GM12878 (cell line): ENCODE data around the gene PSAP. TPM values are rescaled to one million over a fixed set of nuclear protein-coding genes. Genes with fewer than 3 reads are reported as not detected.

ENCODE experiments used
- ATF7 ChIP-seq: fragments of 450-650 bp; IDR thresholded peaks from 2 replicates; pipeline ENCODE4 v1.6.1; 2016; ENCODE audit warnings: low read depth, mild to moderate bottlenecking
- BCL11A ChIP-seq: IDR thresholded peaks from 2 replicates; pipeline ENCODE4 v1.6.1; 2011; ENCODE audit warnings: low read depth, low read length
- CUX1 ChIP-seq: IDR thresholded peaks from 2 replicates; pipeline ENCODE4 v1.6.1; 2012; ENCODE audit warnings: improper control_type of control experiment, low read depth, low read length; ENCODE audit not compliant: insufficient replicate concordance
- ELK1 ChIP-seq: IDR thresholded peaks from 2 replicates; pipeline ENCODE4 v1.6.1; 2012; ENCODE audit warnings: low read depth, low read length, improper control_type of control experiment
- FOS ChIP-seq: IDR thresholded peaks from 3 replicates; pipeline ENCODE4 v1.6.1; 2011; ENCODE audit warnings: borderline replicate concordance; ENCODE audit not compliant: insufficient read length; ENCODE audit errors: extremely low read depth
- FOXM1 ChIP-seq: IDR thresholded peaks from 2 replicates; pipeline ENCODE4 v1.6.1; 2012; ENCODE audit warnings: low read depth, mild to moderate bottlenecking, inconsistent platforms, low read length, moderate library complexity
- GATAD2B ChIP-seq: fragments of 450-650 bp; conservative IDR thresholded peaks from 2 replicates; pipeline ENCODE4 v1.6.1; 2017; ENCODE audit warnings: low read depth, mild to moderate bottlenecking, moderate library complexity
- IKZF1 ChIP-seq: fragments of 450-650 bp; conservative IDR thresholded peaks from 2 replicates; pipeline ENCODE4 v1.6.1; 2017; ENCODE audit warnings: antibody characterized with exemption, mild to moderate bottlenecking
- JUND ChIP-seq: IDR thresholded peaks from 2 replicates; pipeline ENCODE4 v1.6.1; 2012; ENCODE audit warnings: low read depth, mild to moderate bottlenecking, low read length, improper control_type of control experiment, moderate library complexity
- MEF2A ChIP-seq: IDR thresholded peaks from 2 replicates; pipeline ENCODE4 v1.6.1; 2011; ENCODE audit warnings: low read depth, mild to moderate bottlenecking, low read length, moderate library complexity; ENCODE audit not compliant: insufficient read depth
- MEF2B ChIP-seq: fragments of 450-650 bp; IDR thresholded peaks from 2 replicates; pipeline ENCODE4 v1.6.1; 2018; ENCODE audit warnings: mild to moderate bottlenecking, moderate library complexity; ENCODE audit not compliant: partially characterized antibody, poor library complexity, severe bottlenecking
- MTA2 ChIP-seq: fragments of 450-650 bp; IDR thresholded peaks from 2 replicates; pipeline ENCODE4 v1.6.1; 2016; ENCODE audit warnings: low read depth, mild to moderate bottlenecking, moderate library complexity
- NBN ChIP-seq: fragments of 450-650 bp; IDR thresholded peaks from 2 replicates; pipeline ENCODE4 v1.6.1; 2016
- NFYB ChIP-seq: IDR thresholded peaks from 2 replicates; pipeline ENCODE4 v1.6.1; 2011; ENCODE audit warnings: low read depth, mild to moderate bottlenecking, low read length, improper control_type of control experiment, moderate library complexity; ENCODE audit not compliant: insufficient read depth
- POLR2A ChIP-seq: IDR thresholded peaks from 2 replicates; pipeline ENCODE4 v1.6.1; 2011; ENCODE audit warnings: low read depth, mild to moderate bottlenecking, low read length
- POU2F2 ChIP-seq: IDR thresholded peaks from 3 replicates; pipeline ENCODE4 v1.6.1; 2011; ENCODE audit warnings: low read depth, mild to moderate bottlenecking, low read length, borderline replicate concordance
- ZNF622 ChIP-seq: fragments of 450-650 bp; IDR thresholded peaks from 2 replicates; pipeline ENCODE4 v1.6.1; 2017; ENCODE audit warnings: mild to moderate bottlenecking, inconsistent platforms
- polyA plus RNA-seq, 11 experiments: library from polyadenylated mRNA; depleted of rRNA in 4 of 11; unstranded in 6 of 11; stranded (reverse) in 5 of 11; fragments of >200 nt; fragmentation: Nextera tagmentation in 4 of 11; fragmentation: Illumina TruSeq in 1 of 11; extraction: Ambion mirVana in 4 of 11; extraction: Trizol in 1 of 11; gene quantifications; 1 replicate in 1 of 11; 2 replicates in 10 of 11; pipeline versions ENCODE4 v1.2.1 to v1.2.3, GENCODE V29; 2011 to 2016; ENCODE audit warnings: inconsistent platforms in 2 of 11, missing spikeins in 2 of 11, low read depth in 1 of 11
- total RNA-seq, 4 experiments: library from RNA; depleted of rRNA in 3 of 4; stranded (reverse); fragments of >200 nt in 3 of 4; fragmentation: Illumina TruSeq in 1 of 4; extraction: Trizol in 1 of 4; gene quantifications; 2 replicates each; pipeline versions ENCODE4 v1.2.1 to v1.2.3, GENCODE V29; 2013 to 2021
- TF ChIP-seq, protein P1 (sequence below): fragments of 450-650 bp; IDR thresholded peaks from 2 replicates; pipeline ENCODE4 v1.6.1; 2016; ENCODE audit warnings: mild to moderate bottlenecking
- TF ChIP-seq, protein P2 (sequence below): fragments of 450-650 bp; IDR thresholded peaks from 2 replicates; pipeline ENCODE4 v1.6.1; 2017; ENCODE audit warnings: mild to moderate bottlenecking, low read depth, inconsistent platforms; ENCODE audit not compliant: poor library complexity, severe bottlenecking
- TF ChIP-seq, protein P3 (sequence below): IDR thresholded peaks from 2 replicates; pipeline ENCODE4 v1.6.1; 2011; ENCODE audit warnings: low read depth, mild to moderate bottlenecking, low read length, moderate library complexity, borderline replicate concordance; ENCODE audit errors: extremely low read depth

PSAP gene
- total and polyA plus RNA-seq, 10 of the 15 experiments (the other 5 are each of a cell fraction or from before 2014, with no cell fraction given) = 178 to 336 (median 286) TPM

DNA sequence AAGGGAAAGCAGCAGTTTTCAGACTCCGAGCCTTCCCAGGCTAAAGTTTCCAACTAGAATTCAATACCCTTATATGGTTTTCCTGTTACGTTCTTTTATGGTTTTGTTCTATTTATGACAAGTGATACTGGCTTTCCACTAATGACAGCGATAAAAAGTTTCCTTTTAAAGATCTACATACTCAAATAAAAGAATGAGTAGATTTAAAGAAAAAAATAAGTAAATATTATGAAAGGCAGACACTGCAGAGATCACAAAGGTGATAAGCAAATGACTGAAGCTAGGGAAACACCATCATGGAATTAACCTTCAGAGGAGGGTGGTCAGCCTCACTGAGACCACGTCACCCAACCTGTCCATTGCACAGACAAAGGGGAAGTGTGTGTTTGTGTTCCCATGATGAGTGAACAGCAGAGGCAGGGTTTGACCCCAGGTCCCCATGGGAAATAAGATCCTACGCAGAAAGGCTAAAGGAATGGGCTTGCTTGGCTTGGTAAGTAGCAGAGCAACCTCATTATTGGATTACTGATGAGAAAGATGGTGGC, 81.7 kb downstream of the PSAP start (continued):
- TF ChIP-seq POLR2A (peak; percentile 41; the same call in 1 of the 2 replicates), ZNF622 (no peak), FOXM1 (0 out of 2 replicates have a peak, but pooled peaks have one; percentile 51), ATF7 (peak; percentile 81), IKZF1 (peak; percentile 86), MEF2A (no peak), JUND (no peak), MTA2 (peak; percentile 82), NFYB (no peak), GATAD2B (peak; percentile 77), POU2F2 (0 out of 3 replicates have a peak, but pooled peaks have one; percentile 64), ELK1 (peak; percentile 69), CUX1 (peak; percentile 81), FOS (no peak), MEF2B (peak; percentile 91), NBN (peak; percentile 62), BCL11A (peak; percentile 61)
- TF ChIP-seq, protein P1, sequence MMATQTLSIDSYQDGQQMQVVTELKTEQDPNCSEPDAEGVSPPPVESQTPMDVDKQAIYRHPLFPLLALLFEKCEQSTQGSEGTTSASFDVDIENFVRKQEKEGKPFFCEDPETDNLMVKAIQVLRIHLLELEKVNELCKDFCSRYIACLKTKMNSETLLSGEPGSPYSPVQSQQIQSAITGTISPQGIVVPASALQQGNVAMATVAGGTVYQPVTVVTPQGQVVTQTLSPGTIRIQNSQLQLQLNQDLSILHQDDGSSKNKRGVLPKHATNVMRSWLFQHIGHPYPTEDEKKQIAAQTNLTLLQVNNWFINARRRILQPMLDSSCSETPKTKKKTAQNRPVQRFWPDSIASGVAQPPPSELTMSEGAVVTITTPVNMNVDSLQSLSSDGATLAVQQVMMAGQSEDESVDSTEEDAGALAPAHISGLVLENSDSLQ = peak; percentile 41; the same call in 1 of the 2 replicates
- TF ChIP-seq, protein P2, sequence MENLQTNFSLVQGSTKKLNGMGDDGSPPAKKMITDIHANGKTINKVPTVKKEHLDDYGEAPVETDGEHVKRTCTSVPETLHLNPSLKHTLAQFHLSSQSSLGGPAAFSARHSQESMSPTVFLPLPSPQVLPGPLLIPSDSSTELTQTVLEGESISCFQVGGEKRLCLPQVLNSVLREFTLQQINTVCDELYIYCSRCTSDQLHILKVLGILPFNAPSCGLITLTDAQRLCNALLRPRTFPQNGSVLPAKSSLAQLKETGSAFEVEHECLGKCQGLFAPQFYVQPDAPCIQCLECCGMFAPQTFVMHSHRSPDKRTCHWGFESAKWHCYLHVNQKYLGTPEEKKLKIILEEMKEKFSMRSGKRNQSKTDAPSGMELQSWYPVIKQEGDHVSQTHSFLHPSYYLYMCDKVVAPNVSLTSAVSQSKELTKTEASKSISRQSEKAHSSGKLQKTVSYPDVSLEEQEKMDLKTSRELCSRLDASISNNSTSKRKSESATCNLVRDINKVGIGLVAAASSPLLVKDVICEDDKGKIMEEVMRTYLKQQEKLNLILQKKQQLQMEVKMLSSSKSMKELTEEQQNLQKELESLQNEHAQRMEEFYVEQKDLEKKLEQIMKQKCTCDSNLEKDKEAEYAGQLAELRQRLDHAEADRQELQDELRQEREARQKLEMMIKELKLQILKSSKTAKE = peak; percentile 58
- TF ChIP-seq, protein P3, sequence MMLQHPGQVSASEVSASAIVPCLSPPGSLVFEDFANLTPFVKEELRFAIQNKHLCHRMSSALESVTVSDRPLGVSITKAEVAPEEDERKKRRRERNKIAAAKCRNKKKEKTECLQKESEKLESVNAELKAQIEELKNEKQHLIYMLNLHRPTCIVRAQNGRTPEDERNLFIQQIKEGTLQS = no peak
